GM18907 (cell line): ENCODE measurements around the gene POFUT1.
A peak's percentile ranks its signal among the peaks of the same experiment; 100 is the strongest.
"Not testable (repeated sequence)": the region's sequence is repeated elsewhere in the genome, so short reads cannot be mapped to it uniquely, and the experiment has no call there.

Experiments
- ATAC-seq: cut with Tn5 transposase; IDR thresholded peaks from one replicate; pipeline ENCODE4 v1.9.1; 2021; ENCODE audit warnings: mild to moderate bottlenecking, moderate library complexity; ENCODE audit not compliant: unreplicated experiment

The POFUT1 gene

DNA sequence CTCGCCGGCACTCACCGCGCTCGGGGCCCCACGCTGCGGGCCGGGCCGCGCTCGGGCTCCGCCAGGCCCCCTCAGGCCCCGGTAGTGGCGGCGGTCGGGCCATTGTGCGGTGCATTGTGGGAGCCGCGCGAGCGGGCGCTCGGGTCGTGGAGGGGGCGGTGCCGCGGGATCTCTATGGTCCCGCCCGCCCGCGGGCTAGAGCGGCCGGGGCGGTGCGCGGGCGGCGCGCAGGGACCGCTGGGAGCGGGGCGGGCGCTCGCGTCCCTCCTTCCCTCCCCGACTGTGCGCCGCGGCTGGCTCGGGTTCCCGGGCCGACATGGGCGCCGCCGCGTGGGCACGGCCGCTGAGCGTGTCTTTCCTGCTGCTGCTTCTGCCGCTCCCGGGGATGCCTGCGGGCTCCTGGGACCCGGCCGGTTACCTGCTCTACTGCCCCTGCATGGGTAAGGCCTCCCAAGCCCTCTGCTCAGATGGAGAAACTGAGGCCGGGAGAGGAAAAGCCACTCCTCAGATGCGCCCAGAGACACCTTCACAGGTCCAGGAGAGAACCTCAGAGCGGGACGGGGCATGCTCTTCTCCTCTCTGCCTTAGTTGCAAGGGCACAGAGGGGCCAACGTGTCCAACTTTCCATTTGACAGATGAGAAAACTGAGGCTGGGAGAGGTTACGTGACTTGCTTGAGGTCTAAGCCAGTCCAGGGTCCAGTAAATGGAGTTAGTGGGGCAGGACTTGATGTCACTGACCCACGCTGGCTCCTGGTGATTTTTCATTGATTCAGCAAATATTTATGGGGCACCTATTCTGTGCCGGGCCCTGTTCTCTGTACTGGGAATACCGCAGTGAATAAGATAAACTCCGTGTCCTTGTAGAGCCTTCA is at the start of gene POFUT1, which contains the start of gene PLAGL2:
POFUT1 (plus strand) TSS at position 255 of the 873 bp plus-strand sequence; CDS start at position 317, 62 bp downstream.
PLAGL2 (minus strand) TSS at position 118 of the 873 bp plus-strand sequence. CDS start 5,565 bp downstream, outside the sequence.
- ATAC-seq, result peak; percentile 88

DNA sequence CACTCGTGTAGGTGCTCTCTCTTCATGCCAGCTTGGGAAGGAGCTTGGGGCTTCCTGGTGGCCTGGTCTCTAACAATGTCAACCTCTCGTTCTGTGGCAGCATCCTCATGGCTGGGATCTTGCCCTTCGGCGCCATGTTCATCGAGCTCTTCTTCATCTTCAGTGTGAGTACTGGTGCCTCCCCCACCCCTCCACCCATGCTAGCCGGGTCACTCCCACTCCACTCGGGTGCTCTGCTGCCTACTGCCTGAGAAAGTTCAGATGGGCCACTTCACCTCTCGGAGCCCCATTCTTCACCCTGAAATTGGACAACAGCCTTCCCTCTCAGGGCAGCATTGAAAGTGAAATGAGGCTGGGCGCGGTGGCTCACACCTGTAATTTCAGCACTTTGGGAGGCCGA is 49.3 kb upstream of the POFUT1 start:
- no peak for ATAC-seq

DNA sequence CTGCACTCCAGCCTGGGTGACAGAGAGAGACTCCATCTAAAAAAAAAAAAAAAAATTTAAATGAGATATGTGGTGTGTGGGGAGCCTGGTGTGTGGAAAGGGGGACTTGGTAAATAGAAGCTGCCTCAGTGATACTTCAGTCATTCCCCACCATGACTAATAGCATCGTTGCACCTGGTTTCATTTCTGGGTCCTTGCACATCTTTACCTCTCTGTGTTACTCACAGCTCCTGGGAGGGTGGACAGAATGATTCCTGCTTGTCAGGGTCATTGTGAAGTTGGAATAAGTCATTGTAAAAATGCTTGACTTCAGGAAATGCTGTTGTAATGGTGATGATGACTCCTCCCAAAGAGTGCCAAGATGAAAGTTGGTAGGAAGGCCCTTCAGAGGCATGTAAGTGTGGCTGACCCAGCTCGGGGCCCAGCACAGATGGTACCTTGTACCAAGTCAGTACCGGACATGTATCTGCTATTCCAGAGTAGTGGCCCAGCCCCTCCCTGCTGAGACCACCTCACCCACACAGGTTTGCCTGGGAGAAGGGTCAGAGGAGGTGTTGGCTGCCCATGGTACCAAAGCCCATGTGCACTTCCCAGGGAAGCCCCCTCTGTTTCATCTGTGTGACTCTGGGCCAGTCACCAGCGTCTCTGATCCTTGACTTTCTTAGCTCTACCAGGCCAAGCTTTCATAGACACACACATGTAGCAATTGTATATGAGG is 48.6 kb upstream of the POFUT1 start:
- ATAC-seq, result no peak

DNA sequence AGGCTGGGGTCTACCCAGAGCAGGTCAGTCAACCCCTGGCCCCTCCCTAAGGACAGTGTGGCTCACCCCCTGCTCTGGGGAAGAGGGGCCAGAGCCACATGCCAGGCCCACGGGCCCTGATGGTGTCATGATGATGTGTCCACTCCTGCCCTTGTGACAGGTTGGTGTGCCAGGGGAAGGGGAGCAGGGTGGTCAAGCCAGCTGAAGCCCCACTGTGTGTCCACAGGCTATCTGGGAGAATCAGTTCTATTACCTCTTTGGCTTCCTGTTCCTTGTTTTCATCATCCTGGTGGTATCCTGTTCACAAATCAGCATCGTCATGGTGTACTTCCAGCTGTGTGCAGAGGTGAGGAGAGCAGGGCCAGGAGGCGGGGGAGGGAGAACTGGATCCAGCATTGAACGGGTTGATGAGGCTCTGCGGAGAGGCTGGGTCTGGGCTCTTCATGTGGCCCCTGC is 47.9 kb upstream of the POFUT1 start:
- no peak for ATAC-seq

DNA sequence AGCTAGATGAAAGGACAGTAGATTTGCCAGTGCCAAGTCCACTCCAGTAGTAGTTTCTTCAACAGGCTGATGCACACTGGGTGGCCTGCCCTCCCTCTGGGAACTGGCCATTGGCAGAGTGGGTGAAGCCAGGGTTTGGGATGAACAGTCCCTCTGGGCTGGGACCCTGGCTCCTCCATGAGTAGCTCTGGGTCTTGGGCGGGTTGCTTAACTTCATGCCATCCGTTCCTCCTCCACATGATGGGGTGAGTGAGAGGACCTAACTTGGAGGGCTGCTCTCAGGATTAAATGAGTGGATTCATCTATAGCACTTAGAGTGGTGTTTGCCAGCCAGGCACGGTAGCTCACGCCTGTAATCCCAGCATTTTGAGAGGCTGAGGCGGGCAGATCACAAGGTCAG is 47.3 kb upstream of the POFUT1 start:
- no peak for ATAC-seq

DNA sequence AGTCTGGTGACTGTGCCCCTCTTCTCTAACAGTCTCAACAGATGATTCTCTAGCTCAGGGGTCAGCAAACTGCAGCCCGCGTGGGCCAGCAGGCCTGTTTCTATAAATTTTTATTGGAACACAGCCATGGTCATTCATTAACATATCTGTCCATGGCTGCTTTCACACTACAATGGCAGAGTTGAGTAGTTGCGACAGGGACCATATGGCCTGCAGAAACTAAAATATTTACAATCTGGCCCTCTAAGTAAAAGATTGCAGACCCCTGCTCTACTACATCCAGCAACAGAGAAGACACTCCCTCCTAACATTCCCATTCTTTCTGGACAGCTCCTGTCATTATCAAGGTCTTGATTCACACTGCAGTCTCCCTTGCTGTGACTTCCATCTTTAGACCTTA is 45.3 kb upstream of the POFUT1 start:
- ATAC-seq, result no peak

DNA sequence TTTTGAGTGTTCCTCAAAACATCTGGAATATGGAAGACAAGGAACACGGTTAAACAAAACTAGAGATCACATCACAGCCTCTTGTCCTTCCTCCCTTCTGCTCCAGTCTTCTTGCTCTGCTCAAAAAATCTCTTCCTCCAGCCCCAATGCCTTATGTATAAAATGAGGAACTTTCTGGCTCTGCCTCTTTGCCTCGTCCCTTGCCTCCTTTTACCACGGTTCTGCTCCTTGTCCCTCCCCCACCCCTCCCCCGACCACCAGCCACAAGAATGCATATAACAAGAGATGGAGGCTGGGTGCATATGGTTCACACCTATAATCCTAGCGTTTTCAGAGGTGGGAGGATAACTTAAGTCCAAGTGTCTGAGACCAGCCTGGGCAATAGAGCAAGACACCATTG is 43.7 kb upstream of the POFUT1 start:
- ATAC-seq, result no peak

DNA sequence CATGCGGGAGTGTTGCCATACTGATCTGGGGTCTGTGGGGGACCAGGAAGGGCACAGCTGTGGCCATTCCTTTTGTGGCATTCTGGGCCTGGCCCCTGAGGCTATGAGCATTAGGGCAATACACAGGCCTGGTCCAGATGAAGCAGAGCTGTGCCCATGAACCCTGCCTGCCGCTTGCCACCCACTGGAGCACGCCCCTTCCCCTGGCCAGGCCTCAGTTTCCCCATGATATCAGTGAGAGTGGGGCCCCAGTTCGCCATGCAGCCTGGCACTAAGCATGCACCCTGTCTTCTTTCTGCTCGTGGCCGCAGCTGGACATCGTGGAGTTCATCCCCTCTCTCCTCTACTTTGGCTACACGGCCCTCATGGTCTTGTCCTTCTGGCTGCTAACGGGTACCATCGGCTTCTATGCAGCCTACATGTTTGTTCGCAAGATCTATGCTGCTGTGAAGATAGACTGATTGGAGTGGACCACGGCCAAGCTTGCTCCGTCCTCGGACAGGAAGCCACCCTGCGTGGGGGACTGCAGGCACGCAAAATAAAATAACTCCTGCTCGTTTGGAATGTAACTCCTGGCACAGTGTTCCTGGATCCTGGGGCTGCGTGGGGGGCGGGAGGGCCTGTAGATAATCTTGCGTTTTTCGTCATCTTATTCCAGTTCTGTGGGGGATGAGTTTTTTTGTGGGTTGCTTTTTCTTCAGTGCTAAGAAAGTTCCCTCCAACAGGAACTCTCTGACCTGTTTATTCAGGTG is 42.5 kb upstream of the POFUT1 start:
- no peak for ATAC-seq

DNA sequence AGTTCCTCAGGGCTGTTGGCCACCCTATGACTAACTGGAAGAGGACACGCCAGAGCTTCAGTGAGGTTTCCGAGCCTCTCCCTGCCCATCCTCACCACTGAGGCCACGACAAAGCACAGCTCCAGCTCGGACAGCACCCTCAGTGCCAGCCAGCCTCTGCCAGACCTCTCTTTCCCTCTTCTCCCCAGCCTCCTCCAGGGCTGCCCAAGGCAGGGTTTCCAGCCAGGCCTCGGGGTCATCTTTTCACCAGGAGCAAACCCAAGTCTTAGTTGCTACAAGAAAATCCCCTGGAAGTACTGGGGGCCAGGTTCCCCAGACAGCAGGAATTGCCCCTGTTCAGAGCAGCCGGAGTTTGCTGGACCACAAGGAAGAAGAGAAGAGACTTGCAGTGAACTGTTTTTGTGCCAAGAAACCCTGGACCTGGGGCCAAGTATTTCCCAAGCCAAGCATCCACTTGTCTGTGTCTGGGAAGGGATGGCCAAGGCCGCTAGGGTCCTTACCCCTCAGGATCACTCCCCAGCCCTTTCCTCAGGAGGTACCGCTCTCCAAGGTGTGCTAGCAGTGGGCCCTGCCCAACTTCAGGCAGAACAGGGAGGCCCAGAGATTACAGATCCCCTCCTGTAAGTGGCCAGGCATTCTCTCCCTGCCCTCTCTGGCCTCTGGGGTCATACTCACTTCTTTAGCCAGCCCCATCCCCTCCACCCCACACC is 41.7 kb upstream of the POFUT1 start:
- ATAC-seq, result no peak

DNA sequence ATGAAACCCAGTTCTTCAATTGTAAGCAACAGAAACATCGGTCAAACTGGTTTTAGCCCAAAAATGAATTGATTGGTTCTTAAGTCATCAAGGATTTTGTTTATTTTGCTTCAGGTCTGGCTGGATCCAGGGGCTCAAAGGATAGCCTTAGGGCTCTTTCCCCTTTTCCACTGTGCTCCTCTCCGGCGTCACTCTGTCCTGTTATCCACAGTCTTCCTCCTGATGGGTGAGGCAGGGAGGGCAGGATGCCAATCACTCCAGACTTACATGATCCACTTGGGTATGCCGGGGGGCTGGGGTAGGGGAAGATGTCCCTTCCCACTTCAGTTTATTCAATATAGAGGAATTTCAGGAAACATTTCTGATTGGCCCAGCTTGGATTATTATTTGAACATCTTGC is 40.1 kb upstream of the POFUT1 start:
- ATAC-seq, result no peak

DNA sequence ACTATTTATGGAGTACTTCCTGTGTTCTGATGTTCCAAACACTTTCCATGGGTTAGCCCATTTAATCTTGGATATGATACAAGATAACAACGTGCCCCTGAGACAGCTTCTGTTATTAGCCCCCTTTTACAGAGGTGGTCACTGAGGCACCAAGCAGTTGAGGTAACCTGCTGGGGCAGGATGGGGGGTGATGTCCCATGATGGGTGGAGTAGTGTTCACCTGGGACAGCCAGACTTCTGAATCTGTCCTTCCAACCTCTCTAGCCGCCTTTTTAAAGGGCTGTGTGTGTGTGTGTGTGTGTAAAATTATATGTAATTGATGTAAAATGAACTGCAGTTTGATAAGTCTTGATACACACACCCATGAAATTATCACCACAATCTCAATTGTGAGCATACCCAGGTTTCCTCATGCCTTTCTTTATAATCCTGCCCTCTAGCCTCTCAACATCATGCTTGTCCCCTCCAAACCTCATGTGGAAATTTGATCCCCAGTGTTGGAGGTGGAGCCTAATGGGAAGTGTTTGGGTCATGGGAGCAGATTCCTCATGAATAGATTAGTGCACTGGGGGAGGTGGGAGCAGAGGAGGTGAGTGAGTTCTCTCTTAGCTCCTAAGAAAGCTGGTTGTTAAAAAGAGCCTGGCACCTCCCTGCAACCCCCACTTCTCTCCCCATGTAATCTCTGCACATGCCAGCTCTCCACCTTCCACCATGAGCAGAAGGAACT is 39.3 kb upstream of the POFUT1 start:
- no peak for ATAC-seq

DNA sequence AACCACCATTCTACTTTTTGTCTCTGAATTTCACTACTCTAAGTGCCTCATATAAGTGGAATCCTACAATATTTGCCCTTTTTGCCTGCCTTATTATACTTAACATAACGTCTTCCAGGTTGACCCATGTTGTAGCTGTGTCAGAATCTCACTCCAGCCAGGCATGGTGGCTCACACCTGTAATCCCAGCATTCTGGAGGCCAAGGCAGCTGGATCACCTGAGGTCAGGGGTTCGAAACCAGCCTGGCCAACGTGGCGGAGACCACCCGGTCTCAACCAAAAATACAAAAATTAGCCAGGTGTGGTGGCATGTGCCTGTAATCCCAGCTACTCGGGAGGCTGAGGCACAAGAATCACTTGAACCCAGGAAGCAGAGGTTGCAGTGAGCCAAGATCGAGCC is 30.0 kb upstream of the POFUT1 start:
- not testable (repeated sequence) for ATAC-seq

DNA sequence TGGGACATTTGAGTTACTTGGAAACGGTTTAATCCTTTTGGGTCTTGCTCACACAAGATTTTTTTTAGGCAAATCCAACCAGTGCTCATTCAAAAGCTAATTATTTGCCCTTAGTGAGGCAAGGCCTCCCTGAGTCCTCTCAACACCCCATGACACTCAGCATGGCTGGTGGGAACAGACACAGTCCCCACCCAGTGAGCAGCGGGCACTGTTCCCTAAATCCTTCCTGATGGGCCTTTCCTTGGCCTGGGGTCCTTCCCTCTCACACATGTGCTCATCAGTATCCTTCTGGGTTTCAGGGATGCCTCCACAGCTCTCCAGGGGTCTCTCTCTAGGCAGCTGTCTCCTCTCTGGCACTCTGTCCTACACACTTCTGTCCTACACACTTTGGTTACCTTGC is 28.2 kb upstream of the POFUT1 start:
- no peak for ATAC-seq

DNA sequence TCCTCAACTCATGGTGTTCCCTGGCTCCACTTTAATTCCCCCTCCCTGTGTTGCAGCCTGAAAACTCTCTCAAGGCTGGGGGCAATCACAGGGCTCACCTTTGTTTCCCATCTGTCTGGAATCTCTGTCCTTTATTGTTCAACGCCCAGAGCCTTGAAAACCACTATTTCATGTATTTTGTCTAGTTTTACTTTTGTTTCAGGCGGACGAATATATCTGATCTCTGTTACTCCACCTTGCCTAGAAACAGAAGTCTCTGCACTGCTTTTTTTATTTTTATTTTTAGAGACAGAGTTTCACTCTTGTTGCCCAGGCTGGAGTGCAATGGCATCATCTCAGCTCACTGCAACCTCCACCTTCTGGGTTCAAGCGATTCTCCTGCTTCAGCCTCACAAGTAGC is 27.7 kb upstream of the POFUT1 start:
- no peak for ATAC-seq

DNA sequence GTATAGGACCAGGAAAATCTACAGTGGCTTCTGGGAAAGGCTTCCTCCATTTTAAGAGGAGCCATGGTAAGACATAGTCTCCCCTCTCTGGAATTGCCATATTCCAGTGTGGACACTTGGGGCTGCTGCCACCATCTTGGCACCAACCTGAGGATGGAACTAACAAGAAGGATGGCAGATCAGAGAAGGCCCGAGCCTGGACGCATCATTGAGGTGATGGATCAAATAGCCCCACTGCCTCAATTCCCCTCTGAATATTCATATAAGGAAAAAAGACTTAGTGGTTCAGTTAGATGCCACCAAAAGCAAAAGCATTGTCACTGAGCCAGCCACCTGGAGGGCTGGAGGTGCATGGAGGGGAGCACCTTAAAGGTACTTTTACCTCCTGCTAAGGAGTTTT is 26.1 kb upstream of the POFUT1 start:
- no peak for ATAC-seq

DNA sequence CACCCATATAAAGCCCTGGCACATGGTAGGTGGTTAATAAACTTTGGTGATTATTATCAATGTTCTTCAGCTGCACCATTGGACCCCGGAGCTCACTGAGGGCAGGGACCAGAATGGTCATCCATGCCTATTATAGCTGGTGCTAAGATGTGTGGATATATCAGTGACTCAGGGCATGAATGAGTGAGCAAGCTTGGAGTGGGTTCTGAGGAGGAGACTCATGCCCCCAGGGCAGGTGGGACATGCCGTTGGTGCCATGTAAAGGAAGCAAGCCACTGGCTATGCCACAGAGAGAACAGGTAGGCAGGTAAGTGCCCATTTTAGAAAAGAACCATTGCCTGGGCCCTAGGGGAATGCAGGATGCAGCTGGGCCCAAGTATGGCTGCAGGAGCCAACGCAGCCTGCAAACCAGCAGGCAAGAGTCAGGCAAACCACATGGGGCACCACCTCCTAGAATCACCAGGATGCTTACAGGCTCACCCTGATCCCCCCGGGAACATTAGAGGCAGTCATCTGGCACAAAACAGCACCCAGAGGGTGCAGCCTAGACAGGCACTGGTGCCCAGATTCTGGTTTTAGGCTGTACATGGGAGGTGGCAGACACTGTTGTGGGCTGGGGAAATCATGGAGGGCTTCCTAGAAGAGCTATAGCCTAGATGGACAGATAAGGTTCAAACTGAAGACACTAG is 23.6 kb upstream of the POFUT1 start:
- ATAC-seq, result no peak

DNA sequence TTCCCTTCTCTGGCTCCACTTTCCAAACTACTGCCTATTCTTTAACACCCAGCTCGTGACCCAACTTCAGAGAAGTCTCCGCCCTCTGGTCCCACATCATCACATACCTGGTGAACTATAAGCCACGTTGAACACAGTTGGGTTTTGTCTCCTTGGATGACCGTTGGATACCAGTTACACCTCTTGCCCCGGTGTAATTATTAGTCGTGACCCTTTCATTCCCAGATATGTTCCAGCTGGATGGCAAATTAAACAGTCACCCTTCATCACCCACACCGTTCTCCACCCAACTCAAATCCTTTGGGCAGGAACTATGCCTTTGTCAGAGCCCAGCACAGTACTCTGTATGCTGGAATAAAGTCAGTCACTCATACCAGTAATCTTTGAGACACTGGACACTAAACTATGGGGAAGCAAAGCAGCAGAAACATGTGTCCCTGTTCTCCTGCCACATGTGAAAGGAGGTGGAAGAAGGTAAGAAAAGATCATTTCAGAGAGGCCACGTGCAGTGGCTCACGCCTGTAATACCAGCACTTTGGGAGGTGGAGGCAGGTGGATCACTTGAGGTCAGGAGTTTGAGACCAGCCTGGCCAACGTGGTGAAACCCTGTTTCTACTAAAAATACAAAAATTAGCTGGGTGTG is 22.6 kb upstream of the POFUT1 start:
- no peak for ATAC-seq

DNA sequence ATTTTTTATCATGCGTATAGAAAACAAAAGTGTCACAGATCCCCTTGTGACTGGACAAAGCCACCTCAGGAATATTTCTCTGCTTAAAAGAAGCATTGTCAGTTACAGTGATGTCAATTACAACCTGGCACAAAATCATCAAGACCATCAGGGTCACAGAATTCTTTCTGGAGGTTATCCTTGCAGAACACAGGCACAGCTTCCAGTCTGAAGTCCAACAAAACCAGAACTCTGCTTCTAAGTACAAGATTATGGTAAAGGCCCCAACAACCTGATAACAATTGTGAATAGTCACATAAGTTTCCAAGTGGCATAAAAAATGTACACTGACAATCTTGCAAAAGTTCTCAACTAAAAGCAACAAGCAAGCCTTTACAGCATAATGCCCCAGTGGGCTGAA is 21.2 kb upstream of the POFUT1 start:
- no peak for ATAC-seq
